ENCODE data around the gene ZNF737. TPM values are rescaled to one million over a fixed set of nuclear protein-coding genes. Genes with fewer than 3 reads are reported as not detected.

ZNF737 gene
- total and polyA plus RNA-seq, 2 of the 4 experiments (the other 2 are of a cell fraction) = 2.0 to 5.0 TPM

GRCh38 chr19:20513189-20513904 lies 52.2 kb downstream of the ZNF737 start:
- dilution Hi-C loops (cut with HindIII; ENCODE audit: low sequenced_read_pairs, unreplicated experiment) (no loop called here), intact Hi-C loops (cut with micrococcal nuclease) (no loop called here), in situ Hi-C loops (cut with MboI; ENCODE audit: low sequenced_read_pairs) (no loop called here)
- Histone ChIP-seq H2BK20ac (ENCODE audit: low read depth, low read length) (no peak overlapping the region), H3K27me3 (ENCODE audit: control insufficient read depth, insufficient read depth, low read length) (no peaks in the 10 kb centered on the region), H4K8ac (ENCODE audit: low read depth in 2 of 2, low read length in 2 of 2) (no peak overlapping the region), H3K18ac (ENCODE audit: low read depth, low read length) (no peak overlapping the region), H3K27ac (ENCODE audit: insufficient read depth, low read length) (no peak overlapping the region), H2BK15ac (ENCODE audit: low read depth, low read length) (no peak overlapping the region), H3K9ac (ENCODE audit: low read depth, low read length) (no peak overlapping the region), H3K79me1 (ENCODE audit: low read depth in 1 of 2, low read length in 2 of 2) (no peaks in the 10 kb centered on the region), H4K20me1 (ENCODE audit: insufficient read depth, low read length) (no peaks in the 10 kb centered on the region), H3K23ac (ENCODE audit: low read depth, low read length) (no peak overlapping the region), H3K14ac (replicated peaks; ENCODE audit: low read depth, low read length) (no peak overlapping the region), H3K4me2 (ENCODE audit: low read depth, low read length) (no peak overlapping the region), H4K5ac (ENCODE audit: low read depth, low read length) (no peak overlapping the region), H3K56ac (ENCODE audit: extremely low read depth, insufficient read depth, low read length) (no peak overlapping the region), H2AK5ac (ENCODE audit: low read depth, low read length) (no peak overlapping the region), H2AK9ac (replicated peaks; ENCODE audit: low read depth, low read length, poor library complexity) (no peak overlapping the region), H3K9me3 (ENCODE audit: control insufficient read depth, insufficient read depth, low read length) (peaks cover 16% of the 10 kb centered on the region), H3K4ac (ENCODE audit: low read depth, low read length) (no peak overlapping the region), H3K36me3 (ENCODE audit: control insufficient read depth, insufficient read depth, low read length) (no peaks in the 10 kb centered on the region), H3K4me3 (ENCODE audit: insufficient read depth, low read depth, low read length) (no peak overlapping the region), H2AFZ (replicated peaks; ENCODE audit: low read length, poor library complexity) (no peak overlapping the region), H2BK5ac (ENCODE audit: low read depth, low read length, poor library complexity, severe bottlenecking) (no peak overlapping the region), H2BK120ac (ENCODE audit: low read depth, low read length) (no peak overlapping the region), H3K4me1 (ENCODE audit: control insufficient read depth, insufficient read depth, low read length) (no peaks in the 10 kb centered on the region), H4K91ac (ENCODE audit: insufficient read depth, low read depth, low read length) (no peak overlapping the region), H3K9me1 (ENCODE audit: insufficient read depth, low read length) (no peaks in the 10 kb centered on the region)
- CTCF ChIA-PET = no interaction called here
- ATAC-seq (ENCODE audit: low read depth) (no peak), DNase-seq (no peak)
- no TSS peak for BruUV-seq (replicated peaks)
- TF ChIP-seq MAFK (IDR thresholded peaks at IDR 0.05; ENCODE audit: low read depth, low read length) = no peak
- TF ChIP-seq CEBPB (IDR thresholded peaks at IDR 0.05; ENCODE audit: low read depth, low read length) = no peak
- POLR2A ChIA-PET (ENCODE audit: unreplicated experiment) = no interaction called here
- 94% methylated on average over 2 of the region's 5 CpGs; no CpG with 5 or more reads in 1 of the 2 experiments for WGBS, 2 experiments (ENCODE audit: extremely low coverage in 2 of 2, insufficient read length in 1 of 2)

Data from IMR-90 (cell line).